ENCODE data around the gene LHPP. TPM values are rescaled to one million over a fixed set of nuclear protein-coding genes. Genes with fewer than 3 reads are reported as not detected.

Gene LHPP
- total RNA-seq, 1 donor from 2014 or later: 19.6 TPM

DNA sequence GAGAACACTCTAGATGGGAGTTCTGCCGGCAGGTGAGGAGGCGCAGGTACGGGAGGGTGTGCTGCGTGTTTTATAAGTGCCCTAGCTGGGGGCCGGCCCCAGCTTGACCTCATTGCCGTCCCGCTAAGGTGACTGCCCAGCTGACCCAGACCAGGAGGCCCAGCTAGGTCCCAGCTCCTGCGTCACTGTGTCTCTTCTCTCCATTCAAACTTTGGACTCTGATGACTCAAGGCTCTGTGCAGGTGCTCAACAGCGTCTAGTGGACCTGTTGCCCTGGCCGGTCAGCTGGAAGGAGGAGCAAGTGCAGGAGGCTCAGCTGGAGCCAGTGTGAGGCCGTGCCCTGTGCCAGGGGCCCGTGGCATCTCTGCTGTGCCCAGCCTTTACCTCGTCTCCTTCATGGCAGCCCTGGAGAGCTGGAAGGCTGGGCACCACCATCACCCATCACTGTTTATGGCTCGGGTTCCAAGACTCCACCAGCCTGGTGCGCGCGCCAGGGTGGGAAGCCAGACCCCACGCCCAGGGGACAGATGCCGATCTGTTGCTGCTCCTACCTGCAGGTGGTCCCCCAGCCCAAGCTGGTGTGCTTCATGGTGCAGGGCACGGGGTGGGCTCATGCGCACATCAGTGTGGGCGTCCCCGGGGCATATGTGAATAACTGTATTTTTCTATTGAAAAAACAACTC, 14.6 kb downstream of the LHPP start:
- no peaks in the 10 kb centered on the region for H3K27me3 Mint-ChIP-seq (ENCODE audit: low read depth)
- no peaks in the 10 kb centered on the region for H3K9me3 Mint-ChIP-seq
- no peak overlapping the region for H3K4me3 Mint-ChIP-seq
- TF ChIP-seq, protein P1, sequence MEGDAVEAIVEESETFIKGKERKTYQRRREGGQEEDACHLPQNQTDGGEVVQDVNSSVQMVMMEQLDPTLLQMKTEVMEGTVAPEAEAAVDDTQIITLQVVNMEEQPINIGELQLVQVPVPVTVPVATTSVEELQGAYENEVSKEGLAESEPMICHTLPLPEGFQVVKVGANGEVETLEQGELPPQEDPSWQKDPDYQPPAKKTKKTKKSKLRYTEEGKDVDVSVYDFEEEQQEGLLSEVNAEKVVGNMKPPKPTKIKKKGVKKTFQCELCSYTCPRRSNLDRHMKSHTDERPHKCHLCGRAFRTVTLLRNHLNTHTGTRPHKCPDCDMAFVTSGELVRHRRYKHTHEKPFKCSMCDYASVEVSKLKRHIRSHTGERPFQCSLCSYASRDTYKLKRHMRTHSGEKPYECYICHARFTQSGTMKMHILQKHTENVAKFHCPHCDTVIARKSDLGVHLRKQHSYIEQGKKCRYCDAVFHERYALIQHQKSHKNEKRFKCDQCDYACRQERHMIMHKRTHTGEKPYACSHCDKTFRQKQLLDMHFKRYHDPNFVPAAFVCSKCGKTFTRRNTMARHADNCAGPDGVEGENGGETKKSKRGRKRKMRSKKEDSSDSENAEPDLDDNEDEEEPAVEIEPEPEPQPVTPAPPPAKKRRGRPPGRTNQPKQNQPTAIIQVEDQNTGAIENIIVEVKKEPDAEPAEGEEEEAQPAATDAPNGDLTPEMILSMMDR (IDR thresholded peaks at IDR 0.05; ENCODE audit: unreplicated experiment): no peak
- H3K27ac Mint-ChIP-seq: no peak overlapping the region
- no peaks in the 10 kb centered on the region for H3K36me3 Mint-ChIP-seq
- no peak for DNase-seq (ENCODE audit: low spot score in 2 of 2, unreplicated experiment in 2 of 2)
- peaks cover 4% of the 10 kb centered on the region for H3K4me1 Mint-ChIP-seq

DNA sequence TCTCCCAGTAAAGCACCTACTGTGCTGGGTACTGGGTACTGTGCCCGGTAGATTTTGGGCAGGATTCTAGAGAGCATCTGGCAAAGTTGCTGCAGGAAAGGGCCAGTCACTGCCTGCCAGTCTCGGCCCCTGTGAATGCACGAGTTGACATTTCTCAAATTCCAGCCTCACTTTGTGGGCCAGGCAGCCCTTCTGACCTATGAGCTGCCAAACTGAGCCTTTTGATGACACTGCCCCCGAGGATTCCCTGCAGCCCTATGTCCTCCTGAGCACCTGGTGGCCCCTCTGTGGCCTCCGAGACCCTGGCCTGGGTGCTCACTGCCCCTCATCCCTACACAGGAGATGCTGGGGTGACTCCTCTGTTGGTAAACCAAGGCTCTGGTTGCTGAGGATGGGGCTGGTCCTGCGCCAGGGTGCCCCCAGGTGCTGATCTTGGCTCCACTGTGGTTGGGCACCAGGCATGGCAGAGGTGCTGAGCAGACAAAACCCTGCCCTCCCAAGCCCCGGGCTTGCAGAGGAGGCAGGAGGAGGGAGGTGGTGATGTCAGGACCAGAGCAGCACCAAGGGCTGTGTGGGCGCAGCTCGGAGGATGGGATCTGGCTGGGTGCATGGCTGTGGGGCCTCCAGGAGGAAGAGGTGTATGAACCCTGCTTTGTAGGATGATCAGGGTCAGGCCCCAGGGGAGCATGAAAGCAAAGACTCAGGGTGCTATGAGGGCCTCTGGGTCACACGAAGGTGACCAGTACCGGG, 16.2 kb downstream of the LHPP start:
- H3K9me3 Mint-ChIP-seq: no peaks in the 10 kb centered on the region
- H3K4me3 Mint-ChIP-seq: no peak overlapping the region
- no peaks in the 10 kb centered on the region for H3K27me3 Mint-ChIP-seq (ENCODE audit: low read depth)
- no peak for DNase-seq (ENCODE audit: low spot score in 2 of 2, unreplicated experiment in 2 of 2)
- no peak overlapping the region for H3K27ac Mint-ChIP-seq
- H3K4me1 Mint-ChIP-seq: peaks cover 9% of the 10 kb centered on the region
- TF ChIP-seq, protein P1 (IDR thresholded peaks at IDR 0.05; ENCODE audit: unreplicated experiment): no peak
- H3K36me3 Mint-ChIP-seq: no peaks in the 10 kb centered on the region

DNA sequence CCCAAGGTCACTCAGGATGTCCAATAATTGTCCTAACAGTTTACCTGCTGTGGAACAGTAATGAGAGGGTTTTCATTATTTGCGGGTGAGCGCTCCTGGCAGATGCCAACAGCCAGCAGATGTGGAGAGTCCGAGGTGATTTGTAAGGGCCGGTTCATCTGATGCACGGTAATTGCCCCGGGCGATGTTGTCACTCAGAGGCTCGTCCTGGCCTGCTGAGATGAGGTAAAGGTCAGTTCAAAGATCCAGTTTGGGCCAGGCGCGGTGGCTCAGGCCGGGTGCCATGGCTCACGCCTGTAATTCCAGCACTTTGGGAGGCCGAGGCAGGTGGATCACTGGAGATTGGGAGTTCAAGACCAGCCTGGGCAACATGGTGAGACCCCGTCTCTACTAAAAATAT, 16.9 kb downstream of the LHPP start:
- Mint-ChIP-seq H3K4me3 (no peak overlapping the region), H3K4me1 (peaks cover 9% of the 10 kb centered on the region), H3K36me3 (no peaks in the 10 kb centered on the region), H3K27me3 (ENCODE audit: low read depth) (no peaks in the 10 kb centered on the region), H3K9me3 (no peaks in the 10 kb centered on the region), H3K27ac (no peak overlapping the region)
- no peak for DNase-seq (ENCODE audit: low spot score in 2 of 2, unreplicated experiment in 2 of 2)
- TF ChIP-seq, protein P1 (IDR thresholded peaks at IDR 0.05; ENCODE audit: unreplicated experiment): no peak

DNA sequence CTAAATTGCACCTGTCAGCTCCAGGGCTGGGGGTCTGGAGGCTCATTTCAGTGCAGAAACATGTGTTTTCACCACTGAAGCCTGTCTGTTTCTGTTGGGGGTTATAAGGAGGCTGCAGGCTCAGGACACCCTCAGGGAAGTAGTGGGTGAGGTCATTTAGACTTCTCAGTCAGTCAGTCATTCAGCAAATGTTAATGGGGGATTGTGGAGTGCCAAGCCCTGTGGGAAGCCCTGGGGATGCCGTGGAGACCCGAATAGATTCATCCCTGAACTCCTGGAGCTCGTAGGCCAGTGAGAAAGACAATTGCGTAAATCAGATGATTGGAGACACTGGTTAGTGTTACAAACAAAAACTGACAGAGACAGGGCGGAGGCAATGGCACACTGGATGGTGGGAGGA, 19.2 kb downstream of the LHPP start:
- TF ChIP-seq, protein P1 (IDR thresholded peaks at IDR 0.05; ENCODE audit: unreplicated experiment): no peak
- H3K4me3 Mint-ChIP-seq: no peak overlapping the region
- peaks cover 2% of the 10 kb centered on the region for H3K36me3 Mint-ChIP-seq
- H3K9me3 Mint-ChIP-seq: peaks cover under 1% of the 10 kb centered on the region
- DNase-seq (ENCODE audit: low spot score in 2 of 2, unreplicated experiment in 2 of 2): no peak
- H3K27me3 Mint-ChIP-seq (ENCODE audit: low read depth): no peaks in the 10 kb centered on the region
- no peak overlapping the region for H3K27ac Mint-ChIP-seq
- peaks cover 9% of the 10 kb centered on the region for H3K4me1 Mint-ChIP-seq

DNA sequence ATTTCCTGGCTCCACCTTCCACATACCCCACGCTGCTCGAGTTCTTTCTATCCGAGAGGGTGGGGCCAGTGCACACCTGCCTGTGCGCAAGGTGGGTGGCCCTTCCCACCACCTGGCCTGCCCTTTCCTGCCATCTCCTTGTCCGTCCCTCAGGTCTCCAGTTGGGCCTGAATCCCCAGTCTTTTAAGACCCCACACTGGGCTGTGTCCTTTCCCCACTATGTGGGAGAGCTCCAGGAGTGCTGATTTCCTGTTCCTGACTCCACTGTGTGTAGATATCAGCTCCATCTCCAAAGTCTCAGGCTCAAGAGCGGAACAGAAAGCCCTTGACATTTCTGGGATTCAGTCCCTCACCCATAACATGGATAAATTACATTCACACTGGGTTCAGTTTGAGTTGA, 20.1 kb downstream of the LHPP start:
- H3K27me3 Mint-ChIP-seq (ENCODE audit: low read depth): no peaks in the 10 kb centered on the region

More for the DNA sequence above, 20.1 kb downstream of the LHPP start:
- Mint-ChIP-seq H3K9me3 (peaks cover 5% of the 10 kb centered on the region), H3K4me1 (peaks cover 9% of the 10 kb centered on the region), H3K36me3 (peaks cover 4% of the 10 kb centered on the region), H3K4me3 (no peak overlapping the region), H3K27ac (no peak overlapping the region)
- TF ChIP-seq, protein P1 (IDR thresholded peaks at IDR 0.05; ENCODE audit: unreplicated experiment): no peak
- DNase-seq (ENCODE audit: low spot score in 2 of 2, unreplicated experiment in 2 of 2): no peak
